Measurements from ENCODE around the gene ABHD8.

ABHD8 gene, protein sequence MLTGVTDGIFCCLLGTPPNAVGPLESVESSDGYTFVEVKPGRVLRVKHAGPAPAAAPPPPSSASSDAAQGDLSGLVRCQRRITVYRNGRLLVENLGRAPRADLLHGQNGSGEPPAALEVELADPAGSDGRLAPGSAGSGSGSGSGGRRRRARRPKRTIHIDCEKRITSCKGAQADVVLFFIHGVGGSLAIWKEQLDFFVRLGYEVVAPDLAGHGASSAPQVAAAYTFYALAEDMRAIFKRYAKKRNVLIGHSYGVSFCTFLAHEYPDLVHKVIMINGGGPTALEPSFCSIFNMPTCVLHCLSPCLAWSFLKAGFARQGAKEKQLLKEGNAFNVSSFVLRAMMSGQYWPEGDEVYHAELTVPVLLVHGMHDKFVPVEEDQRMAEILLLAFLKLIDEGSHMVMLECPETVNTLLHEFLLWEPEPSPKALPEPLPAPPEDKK

DNA sequence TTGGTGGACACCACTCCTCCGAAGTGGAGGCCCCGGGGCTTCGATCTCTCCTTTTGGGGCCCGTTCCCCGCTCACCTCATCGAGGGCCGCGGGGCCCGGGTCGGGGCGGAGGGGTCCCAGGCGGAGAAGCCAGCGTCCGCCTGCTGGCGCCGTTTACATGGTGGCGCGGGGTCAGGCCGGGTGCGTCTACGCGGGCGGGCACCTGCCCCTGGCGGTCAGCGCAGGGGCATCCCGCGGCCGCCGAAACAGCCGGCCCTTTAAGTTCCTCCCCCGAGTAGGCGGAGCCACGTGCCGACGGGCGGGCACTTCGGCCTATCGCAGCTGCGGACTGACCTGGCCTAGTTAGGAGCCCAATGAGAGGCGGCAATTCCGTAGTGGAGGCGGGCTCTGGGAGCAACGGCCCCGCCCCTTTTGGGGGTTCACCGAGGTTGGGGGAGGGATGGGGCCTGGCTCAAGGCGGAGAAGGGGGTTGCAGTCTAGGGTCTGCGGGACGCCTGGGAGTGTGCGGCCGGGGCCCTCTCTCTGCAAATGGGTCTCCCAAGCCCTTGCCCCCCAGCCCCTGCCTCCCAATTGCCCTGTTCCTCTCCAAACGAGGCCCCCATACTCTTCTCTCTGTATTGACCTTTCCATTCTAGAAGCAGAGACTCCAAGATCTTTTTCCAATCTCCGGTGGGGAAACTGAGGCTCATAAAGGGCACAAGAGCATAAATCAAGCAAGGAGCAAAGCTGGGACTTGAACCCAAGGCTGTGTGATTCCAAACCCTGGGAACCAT lies at the start of gene ABHD8:
Gene ABHD8, minus strand, starts transcription at position 259 of the 773 bp plus-strand sequence. CDS start 1,809 bp downstream, outside the sequence.
- DNase-seq (ENCODE audit: extremely low spot score, insufficient read length, low read depth) (peak; percentile 76), FAIRE-seq (peak; percentile 95)

DNA sequence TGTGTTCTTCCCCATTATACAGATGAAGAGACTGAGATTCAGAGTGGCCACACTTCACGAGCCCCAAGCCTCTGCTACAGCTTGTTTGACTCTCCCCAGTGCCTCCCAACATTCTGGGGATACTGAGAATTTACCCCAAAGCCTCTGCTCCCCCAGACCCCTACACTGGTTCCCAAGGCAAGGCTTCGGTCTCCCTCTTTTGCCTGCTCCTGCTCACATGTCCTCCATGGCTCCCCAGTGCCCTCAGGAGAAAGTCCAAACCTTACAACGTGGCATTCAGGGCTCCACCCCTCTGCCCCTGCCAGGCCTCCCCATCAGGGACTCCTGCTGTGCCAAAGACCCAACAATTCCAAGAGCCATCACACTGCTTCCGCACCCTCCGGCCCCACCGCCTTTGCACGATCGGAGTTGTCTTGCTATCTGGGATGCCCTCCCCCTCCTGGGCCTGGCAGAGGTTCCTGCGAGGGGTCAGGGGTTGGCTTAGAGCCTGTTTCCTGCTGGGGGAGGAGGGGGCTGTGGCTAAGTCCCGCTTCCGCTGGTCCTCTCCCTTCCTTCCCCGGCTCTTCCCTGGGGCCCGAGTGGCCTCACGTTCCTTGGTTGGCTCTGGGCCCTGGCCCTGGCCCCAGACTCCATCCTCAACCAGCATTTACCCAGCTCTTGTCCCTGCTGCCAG lies 49.5 kb upstream of the ABHD8 start:
- FAIRE-seq (no peak), DNase-seq (ENCODE audit: extremely low spot score, insufficient read length, low read depth) (no peak)

DNA sequence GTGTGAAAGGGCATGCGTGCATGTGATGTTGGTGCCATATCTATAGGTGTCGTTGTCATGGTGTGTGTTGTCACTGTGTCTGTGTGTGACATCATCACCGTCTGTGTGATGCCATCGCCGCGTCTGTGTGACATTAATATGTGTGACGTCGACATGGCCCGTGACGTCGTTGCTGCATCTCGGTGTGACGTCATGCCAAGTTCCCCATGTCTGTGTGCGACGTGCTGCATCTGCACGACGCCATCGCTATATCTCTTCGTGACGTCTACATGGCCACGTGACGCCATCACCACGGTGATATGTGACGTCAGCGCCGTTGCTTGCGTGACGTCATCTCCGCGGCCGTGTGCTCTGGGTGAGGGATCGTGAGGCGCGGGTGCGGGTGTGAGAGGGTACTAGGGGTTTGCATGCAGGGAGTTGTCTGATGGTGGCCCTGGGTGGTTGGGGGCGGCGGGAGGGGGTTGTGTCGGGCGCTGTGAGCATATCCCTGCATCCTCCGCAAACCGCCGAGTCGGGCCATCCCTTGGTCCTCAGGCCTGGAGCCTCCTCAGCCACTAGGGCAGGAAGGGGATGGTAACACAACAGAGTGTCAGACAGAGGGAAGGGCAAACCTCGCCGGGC lies 48.7 kb upstream of the ABHD8 start:
- DNase-seq (ENCODE audit: extremely low spot score, insufficient read length, low read depth) (no peak), FAIRE-seq (no peak)

DNA sequence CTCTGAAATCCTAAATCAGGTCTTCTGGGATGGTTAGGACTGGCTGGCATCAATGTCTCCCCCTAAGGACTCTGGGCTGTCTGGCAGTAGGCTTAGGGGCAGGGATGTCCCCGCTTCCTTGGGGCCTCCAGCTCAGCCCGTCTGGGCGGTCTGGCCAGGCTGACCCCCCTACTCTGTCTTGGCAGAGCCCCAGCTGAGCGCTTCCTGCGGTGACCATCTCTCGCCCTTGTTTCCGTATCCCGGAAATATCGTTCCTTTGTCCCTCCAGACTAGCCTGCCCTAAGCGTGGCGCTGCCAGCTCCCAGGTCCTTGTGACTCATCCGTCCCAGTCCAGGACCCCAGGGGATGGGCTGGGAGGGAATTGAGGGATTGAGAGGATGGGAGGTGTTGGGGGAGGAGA lies 45.5 kb upstream of the ABHD8 start:
- DNase-seq (ENCODE audit: extremely low spot score, insufficient read length, low read depth) (no peak), FAIRE-seq (no peak)

DNA sequence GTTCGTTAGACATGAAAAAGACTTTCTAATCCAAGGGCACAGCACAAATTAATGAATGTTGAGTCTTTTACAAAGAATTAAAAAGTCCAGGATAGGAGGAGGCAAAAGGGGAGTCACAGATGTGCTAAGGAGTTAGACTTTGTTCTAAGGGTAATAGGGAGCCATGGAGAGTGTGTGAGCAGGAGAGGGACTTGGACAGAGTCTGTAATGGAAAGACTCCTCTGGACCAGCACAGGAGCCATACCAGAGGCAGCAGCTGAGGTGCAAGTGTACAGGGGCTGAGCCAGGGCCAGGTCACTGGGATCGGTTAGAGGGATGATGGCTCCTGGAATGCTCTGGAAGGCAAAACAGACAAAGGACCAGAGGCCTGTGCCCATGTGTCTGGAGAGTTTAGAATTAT lies 44.7 kb upstream of the ABHD8 start:
- no peak for DNase-seq (ENCODE audit: extremely low spot score, insufficient read length, low read depth)
- FAIRE-seq: no peak

DNA sequence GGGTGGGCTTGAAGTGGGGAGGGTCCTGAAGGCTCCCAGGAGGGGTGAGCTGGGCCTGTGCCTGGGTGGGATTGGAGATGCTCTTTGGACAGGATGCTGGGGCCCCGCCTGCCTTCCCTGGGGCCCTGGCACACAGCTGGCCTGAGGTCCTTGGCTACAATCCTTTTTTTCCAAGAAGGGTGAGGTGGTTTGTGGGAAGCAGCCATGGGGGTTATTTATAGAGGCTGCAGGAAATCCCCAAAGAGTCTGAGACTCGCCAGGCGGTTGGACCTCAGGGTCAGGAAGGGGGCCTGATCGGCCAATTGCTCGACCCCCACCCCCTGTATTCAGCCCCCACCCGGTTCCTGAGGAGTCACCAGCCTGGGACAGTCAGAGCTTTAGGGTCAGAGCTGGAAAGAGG lies 44.1 kb upstream of the ABHD8 start:
- FAIRE-seq (no peak), DNase-seq (ENCODE audit: extremely low spot score, insufficient read length, low read depth) (no peak)

DNA sequence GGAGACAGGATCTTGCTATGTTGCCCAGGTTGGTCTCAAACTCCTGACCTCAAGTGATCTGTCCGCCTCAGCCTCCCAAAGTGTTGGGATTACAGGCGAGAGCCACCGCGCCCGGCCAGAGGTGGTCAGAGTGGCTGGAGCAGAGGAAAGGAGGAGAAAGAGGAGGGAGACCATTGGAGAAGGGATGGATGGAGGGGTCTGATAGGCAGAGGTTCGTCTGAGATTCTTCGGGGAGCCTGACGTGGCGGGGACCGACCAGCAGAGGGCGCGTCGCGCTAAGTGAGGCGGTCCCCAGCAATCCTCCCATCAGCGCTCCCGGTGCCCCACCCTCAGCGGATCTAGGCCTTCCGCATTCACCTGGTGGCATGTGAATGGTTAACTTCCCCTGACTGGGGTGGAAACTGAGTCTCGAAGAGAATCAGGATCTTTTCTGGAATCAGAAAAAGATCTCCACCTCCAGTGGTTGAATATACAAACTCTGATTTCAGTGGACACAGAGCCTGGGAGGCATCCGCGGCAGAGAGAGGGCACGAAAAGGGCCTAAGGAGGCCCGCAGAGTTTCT lies 43.0 kb upstream of the ABHD8 start:
- FAIRE-seq (peak; percentile 89), DNase-seq (ENCODE audit: extremely low spot score, insufficient read length, low read depth) (peak; percentile 74)

DNA sequence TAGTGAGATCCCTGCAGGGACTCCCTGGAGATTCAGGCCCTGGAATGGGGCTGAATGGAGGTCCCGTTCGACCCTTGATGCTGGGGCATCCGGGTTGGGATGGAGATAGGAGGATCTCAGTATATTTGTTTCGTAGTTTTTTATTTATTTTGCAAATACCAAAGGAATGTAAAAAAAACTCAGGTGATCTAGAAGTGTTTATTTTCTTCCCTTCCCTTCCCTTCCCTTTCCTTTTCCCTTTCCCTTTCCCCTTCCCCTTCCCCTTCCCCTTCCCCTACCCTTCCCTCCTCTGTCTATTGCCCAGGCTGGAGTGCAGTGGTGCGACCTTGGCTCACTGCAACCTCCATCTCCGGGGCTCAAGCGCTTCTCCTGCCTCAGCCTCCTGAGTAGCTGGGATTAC lies 38.6 kb upstream of the ABHD8 start:
- DNase-seq (ENCODE audit: extremely low spot score, insufficient read length, low read depth): no peak
- FAIRE-seq: no peak

DNA sequence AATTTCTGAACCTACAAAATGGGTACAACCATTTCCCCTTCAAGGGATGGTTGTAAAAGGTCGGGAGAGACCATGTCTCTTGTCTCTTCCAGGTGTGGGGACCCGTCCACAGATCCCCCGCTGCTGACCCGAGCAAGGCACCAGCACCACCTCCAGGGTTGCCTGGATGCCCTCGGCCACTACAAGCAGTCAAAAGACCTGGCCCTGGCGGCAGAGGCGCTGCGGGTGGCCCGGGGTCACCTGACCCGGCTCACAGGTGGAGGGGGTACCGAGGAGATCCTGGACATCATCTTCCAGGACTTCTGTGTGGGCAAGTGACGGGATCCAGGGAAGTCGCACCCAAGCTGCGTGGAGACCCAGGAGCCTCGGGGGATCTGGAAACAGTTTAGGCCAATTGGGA lies 38.2 kb upstream of the ABHD8 start:
- FAIRE-seq: no peak

DNA sequence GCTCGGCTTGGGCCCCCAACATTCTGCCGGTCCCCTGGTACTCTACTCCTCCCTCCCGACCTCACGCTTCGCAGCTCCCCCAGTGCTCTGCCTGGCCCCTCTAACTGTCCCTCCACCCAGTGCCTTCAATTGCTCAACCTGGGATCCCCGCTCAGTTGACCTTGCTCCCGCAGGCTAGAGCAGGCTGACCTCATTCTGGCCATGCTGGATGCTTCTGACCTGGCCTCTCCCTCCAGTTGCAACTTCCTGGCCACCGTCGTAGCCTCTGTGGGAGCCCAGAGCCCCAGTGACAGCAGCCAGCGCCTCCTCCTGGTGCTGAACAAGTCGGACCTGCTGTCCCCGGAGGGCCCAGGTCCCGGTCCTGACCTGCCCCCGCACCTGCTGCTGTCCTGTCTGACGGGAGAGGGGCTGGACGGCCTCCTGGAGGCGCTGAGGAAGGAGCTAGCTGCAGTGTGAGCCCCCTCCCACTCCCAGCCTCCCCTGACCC lies 37.7 kb upstream of the ABHD8 start:
- FAIRE-seq: no peak

More for the DNA sequence above, 38.2 kb upstream of the ABHD8 start:
- DNase-seq (ENCODE audit: extremely low spot score, insufficient read length, low read depth): no peak

DNA sequence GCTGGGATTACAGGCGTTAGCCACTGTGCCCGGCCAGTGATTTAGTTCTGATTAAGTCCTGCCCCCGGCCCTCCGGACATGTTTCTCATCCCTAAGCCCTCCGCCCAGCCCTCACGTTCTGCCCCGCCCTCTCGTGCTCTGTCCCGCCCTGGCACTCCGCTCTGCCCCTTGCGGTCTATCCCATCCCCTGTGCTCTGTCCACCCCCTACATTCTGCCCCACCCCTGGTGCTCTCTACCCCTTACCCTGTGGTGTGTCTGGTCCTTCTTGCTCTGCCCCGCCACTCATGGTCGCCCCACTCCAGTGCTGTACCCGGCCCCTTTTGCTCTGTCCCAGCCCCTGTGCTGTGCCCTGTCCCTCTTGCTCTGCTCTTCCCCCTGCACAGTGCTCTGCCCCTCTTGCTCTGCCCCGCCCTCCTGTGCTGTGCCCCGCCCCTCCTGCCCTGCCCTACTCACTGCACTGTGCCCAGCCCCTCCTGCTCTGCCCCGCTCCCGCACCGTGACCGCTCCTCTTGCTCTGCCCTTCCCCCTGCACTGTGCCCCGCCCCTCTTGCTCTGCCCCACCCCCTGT lies 37.2 kb upstream of the ABHD8 start:
- FAIRE-seq (no peak), DNase-seq (ENCODE audit: extremely low spot score, insufficient read length, low read depth) (no peak)

More for the DNA sequence above, 37.7 kb upstream of the ABHD8 start:
- no peak for DNase-seq (ENCODE audit: extremely low spot score, insufficient read length, low read depth)

DNA sequence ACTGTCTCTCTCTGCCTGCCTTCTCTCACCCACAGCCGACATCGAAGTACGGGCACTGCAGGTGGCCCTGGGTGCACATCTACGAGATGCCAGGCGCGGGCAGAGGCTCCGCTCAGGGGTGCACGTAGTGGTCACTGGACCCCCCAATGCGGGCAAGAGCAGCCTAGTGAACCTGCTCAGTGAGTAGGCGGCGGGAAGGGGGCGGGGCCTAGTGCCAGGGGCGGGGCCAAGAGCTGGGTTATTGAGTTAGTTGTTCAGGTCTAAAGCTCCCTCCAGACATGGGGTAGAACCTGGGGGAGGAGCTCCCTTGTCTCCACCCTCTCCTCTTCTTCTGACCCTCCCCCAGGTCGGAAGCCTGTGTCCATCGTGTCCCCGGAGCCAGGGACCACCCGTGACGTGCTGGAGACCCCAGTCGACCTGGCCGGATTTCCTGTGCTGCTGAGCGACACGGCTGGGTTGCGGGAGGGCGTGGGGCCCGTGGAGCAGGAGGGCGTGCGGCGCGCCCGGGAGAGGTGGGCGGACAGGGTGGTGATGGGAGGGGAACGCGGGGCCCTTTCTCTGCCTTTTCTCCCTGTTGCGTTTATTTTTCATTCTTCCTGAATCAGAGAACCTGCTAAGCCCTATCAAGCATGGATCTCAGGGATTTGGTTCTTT lies 36.0 kb upstream of the ABHD8 start:
- DNase-seq (ENCODE audit: extremely low spot score, insufficient read length, low read depth) (no peak), FAIRE-seq (no peak)

DNA sequence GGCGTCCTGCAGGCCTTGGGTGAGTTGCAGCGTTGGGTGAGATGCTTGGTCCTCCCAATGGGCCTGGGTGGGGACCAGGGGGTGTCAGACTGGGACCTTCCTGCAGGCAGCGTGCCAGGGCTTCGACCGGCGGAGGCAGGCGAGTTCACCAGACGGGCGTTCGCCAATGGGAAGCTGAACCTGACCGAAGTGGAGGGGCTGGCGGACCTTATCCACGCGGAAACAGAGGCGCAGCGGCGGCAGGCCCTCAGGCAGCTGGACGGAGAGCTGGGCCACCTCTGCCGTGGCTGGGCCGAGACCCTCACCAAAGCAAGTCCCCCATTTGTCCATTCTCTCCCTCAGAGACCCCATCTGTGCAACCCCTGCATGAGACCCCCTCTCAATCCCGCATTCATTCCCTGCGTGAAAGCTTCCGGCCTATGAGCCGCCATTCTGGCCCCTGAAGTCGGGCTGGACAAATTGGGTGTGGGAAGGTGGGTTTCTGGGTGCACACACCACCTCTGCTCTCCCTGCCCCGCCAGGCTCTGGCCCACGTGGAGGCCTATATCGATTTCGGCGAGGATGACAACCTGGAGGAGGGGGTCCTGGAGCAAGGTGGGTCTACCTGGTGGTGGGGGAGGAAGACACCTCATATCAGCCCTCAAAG lies 35.3 kb upstream of the ABHD8 start:
- DNase-seq (ENCODE audit: extremely low spot score, insufficient read length, low read depth) (no peak), FAIRE-seq (no peak)

DNA sequence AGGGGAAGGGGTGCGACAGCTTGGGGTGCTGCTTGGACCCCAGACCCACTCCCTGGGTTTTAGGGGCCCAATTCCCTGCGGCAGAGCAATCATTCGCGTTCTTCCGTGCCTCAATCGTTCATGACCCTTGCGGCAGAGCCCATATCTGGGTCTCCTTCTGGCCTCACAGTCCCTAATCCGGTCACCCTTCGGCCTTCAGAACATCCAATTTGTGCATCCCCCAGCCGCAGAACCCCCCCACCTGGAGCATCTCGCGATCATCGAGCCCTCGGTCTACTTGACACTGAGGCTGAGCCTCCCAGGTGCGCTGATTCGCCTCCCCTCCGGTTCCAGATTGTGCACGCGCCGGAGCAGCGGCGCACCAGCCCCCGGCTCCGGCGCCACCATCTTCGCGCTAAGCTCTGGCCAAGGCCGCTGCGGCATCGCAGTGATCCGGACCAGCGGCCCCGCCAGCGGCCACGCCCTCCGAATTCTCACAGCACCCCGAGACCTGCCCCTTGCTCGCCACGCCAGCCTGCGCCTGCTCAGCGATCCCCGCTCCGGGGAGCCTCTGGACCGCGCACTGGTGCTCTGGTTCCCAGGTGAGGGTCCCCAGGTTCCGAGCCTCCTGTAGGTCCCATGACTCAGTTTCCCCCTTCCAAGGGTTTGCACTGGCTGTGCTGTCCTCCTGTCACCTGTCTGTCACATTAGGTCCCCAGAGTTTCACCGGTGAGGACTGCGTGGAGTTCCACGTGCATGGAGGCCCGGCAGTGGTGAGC lies 34.6 kb upstream of the ABHD8 start:
- no peak for FAIRE-seq
- DNase-seq (ENCODE audit: extremely low spot score, insufficient read length, low read depth): no peak

DNA sequence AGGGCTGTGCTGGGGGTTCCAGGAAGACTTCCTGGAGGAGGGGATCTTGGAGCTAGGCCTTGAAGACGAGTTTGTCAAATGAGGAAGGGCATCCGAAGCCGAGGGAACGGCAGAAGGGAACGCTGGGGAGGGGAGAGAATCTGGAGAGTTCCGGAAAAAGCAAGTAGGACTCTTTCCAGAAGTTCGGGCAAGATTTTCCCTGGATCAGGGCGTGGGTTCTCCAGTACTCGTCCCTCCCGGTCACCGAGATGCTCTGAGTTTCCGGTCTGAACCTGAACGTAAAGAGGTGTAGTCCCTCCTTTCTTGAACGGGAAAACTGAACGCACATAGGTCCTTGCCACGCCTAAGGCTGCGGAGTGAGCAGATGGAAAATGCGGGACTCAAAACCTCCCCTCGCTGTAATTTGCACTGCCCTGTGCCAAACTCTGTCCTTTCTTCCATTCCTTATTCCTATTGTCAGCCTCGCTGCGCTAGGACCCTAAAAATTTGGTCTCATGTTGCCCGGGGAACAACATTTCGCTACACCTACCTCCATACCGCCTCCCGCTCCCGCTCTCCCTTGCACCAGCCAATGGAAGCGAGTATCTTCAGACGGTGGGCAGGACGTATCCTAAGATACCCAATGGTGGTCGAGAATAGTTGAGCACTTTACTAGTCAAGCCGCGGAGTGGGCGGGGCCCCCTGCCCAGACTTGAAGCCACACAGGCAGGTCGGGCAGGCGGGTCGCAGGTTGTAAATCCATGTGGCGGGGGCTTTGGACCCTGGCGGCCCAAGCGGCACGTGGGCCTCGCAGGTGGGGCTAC lies 33.8 kb upstream of the ABHD8 start, which contains the start of gene GTPBP3:
Gene GTPBP3, plus strand, starts transcription at position 682 of the 803 bp plus-strand sequence. Its CDS starts 59 bp downstream, at position 741.
- FAIRE-seq (peak; percentile 99), DNase-seq (ENCODE audit: extremely low spot score, insufficient read length, low read depth) (peak; percentile 95)

DNA sequence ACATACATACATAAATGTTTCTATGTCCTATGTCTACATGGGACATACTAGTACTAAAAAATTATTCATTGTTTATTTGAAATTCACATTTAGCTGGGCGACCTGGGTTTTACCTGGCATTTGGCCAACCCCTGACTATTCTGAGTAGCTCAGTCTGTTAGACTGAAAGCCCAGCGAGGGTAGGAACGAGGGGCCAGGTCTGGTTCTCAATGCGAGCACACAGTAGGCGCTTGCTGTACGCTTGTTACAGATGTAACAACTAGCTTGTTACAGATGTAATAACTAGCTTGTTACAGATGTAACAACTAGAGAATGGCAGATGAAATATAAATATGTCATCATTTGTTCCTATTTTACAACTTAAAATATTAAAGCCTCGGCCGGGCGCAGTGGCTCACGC lies 32.4 kb upstream of the ABHD8 start:
- no peak for DNase-seq (ENCODE audit: extremely low spot score, insufficient read length, low read depth)
- no peak for FAIRE-seq

Measured in GM18507 (cell line).